GM21528 (cell line): ENCODE data around the gene GLMP.

Source experiments
- ATAC-seq: cut with Tn5 transposase; IDR thresholded peaks from one replicate; pipeline ENCODE4 v1.9.1; 2021; ENCODE audit warnings: mild to moderate bottlenecking, moderate library complexity; ENCODE audit not compliant: unreplicated experiment, low FRiP score

Gene GLMP

DNA sequence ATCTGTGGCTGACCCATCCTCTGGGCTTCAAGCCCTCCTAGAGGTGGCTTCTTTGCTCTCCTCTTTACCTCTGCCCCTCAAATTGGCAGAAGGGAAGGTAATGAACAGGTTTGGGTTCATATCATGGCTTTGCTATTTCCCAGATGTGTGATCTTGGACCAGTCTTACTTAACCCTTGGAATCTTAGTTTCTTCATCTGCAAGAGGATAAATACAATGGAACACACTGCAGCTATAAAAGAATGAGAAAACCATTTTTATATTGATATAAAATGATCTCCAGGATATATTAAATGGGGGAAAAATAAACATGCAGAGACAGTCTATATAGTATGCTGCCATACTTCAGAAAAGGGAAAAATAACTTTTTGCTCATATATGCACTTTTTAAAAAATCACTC, 5.6 kb downstream of the GLMP start:
- ATAC-seq, result no peak

DNA sequence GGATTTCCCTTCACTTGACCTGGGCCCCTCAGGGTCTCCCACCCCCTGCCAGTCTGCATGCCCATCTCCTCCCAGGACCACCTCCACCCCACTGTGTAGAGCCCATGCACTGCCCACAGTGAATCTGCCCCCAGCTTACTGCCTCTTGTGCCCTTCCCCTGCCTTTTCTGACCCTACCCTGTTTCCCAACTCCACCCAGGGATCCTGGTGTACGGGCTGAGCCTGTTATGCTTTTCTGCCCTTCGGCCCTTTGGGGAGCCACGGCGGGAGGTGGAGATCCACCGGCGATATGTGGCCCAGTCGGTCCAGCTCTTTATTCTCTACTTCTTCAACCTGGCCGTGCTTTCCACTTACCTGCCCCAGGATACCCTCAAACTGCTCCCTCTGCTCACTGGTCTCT, 9.4 kb downstream of the GLMP start:
- no peak for ATAC-seq

DNA sequence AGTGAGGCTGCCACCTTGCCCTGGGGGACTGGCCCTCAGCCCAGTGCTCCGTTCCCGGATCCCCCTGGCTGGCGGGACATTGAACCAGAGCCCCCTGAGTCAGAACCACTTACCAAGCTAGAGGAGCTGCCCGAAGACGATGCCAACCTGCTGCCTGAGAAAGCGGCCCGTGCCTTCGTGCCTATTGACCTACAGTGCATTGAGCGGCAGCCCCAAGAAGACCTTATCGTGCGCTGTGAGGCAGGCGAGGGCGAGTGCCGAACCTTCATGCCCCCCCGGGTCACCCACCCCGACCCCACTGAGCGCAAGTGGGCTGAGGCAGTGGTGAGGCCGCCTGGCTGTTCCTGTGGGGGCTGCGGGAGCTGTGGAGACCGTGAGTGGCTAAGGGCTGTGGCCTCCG, 10.0 kb downstream of the GLMP start:
- no peak for ATAC-seq

GRCh38 chr1:156284757-156285156, 10.7 kb downstream of the GLMP start:
- ATAC-seq, result no peak

- ATAC-seq, result no peak
Measured at GRCh38 chr1:156284112-156284511, 11.4 kb downstream of the GLMP start, which contains the start of gene TMEM79. TMEM79 (plus strand) TSS chr1:156284325; CDS start chr1:156285227, 902 bp downstream.

GRCh38 chr1:156283521-156283920, 12.0 kb downstream of the GLMP start:
- no peak for ATAC-seq

GRCh38 chr1:156282479-156283222, 12.8 kb downstream of the GLMP start, which contains the start of gene SMG5:
SMG5 (minus strand) TSS chr1:156282825; CDS start chr1:156282680, 145 bp downstream.
- peak; percentile 70 for ATAC-seq

GRCh38 chr1:156281693-156282478, 13.6 kb downstream of the GLMP start:
- ATAC-seq, result peak; percentile 18

- ATAC-seq, result peak; percentile 28
Measured at GRCh38 chr1:156281281-156281680, 14.2 kb downstream of the GLMP start.

DNA sequence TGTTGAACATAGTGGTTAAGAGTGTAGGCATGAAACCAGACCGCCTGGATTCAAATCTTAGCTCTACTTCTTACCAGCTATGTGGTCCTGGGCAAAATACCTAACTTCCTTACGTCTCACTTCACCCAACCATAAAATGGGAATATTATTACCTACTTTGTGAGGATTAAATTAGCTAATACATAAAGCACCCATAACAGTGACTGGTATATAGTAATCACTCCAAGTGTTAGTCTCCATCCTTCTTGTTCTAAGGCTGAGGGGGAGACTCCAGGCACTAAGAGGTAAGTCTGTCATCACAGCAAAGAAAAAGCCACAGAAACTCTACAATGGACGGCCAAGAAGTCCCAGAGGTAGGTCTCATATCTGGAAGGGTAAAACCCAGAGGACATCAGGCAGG, 15.6 kb downstream of the GLMP start:
- ATAC-seq, result no peak

DNA sequence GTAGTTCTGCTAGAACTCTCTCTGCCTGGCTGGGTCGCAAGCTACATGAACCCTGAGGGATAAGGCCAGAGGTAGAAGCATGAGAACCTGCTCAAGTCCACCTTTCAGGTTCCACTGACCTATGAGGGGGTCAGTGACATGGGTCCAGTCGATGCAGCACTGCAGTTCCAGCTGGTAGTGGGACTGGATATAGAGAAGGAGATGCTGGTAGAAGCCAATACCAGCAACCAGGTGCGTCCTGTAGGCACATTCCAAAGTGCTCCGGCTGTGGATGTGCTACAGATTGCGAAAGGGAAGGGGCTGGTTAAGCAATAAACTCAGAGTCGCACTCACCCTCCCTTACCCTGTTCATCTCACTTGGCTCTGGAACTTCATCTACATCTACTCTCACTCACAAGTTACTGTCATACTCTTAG, 18.5 kb downstream of the GLMP start:
- ATAC-seq, result no peak

DNA sequence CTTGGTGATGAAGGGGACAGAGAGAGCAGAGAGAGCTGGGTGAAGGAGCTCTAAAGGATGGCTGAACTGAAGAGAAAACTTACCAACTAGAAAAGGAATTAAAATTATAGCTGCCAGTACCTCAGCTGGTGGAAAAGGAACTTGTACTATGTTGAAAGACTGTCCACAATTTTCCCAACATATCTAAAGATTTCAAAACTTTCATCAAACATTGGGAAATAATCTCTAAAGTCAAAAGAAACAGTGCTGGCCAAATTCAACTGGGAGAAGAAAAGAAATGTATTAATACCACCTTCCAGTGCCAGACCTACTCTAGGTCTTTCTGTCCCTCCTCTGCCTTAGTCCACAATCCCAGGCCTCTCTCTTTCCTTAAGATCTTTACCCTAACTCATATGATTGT, 18.9 kb downstream of the GLMP start:
- no peak for ATAC-seq

DNA sequence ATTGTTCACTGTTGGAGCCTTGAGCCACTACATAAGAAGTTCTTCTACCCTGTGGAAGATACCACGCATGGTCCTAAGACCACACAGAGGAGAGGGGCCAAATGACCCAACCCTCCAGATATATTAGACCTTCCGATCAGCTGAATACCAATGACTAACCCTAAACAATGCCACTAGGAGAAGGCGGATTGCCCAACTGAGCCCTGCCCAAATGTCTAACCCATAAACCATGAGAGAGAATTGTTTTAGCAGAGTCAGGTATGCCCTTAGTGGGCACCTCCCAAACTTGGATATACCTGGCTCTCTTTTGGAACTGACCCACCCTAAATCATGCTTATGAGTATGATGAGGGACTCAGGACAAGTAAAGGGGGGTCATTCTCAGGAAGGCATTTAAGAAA, 25.2 kb downstream of the GLMP start:
- no peak for ATAC-seq

DNA sequence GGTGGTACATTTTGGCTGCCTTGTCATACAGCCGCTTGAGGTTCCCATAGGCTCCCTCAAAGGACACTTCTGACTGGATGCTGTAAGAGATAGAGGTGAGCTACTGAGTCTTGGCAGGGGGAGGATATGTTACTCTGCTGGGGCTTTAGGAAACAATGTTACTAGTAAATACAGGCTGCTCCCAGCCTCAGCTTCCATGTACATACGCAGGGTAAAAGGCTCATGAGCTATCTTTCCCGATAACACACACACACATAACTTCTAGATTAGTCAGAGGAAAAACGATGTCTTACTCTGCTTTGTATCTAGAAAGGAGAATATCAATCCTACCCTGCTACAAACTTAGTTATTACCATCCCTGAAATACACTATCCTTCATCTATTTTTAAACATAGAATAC, 27.1 kb downstream of the GLMP start:
- ATAC-seq, result no peak

DNA sequence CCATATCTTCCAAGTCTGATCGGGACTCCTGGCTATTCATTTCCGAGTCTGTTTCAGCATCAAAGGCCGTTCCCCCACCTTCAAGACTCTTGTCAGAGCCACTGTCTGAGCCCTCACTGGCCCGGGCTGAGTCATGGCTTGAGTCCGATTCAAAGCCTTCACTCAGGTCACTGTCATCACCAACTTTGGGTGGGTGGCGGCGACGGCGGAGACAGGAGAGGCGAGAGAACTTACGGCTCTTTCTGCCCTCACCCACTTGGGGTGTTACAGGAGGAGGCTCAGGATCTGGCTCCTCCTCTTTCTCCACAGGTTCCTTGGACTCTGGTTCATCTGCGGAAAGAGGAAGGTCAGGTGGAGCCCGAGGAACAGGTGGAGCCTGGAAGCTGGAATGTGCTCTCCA, 29.4 kb downstream of the GLMP start:
- ATAC-seq, result no peak

DNA sequence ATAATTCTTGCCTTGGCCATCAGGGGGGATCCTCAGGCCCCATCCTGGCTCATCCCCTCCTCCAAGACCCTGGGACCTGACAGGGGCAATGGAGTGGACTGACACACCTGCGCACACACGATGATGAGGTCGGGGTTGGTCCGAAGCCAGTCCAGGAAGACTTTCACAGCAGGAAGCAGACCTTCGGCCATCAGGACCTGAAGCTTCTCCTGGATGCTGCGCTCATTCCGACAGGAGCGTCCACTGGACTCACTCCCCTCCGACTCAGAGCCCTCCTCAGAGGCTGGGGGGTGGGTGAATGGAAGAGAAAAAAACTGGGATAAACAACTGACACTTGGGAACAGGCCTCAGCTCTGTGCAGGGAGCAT, 32.2 kb downstream of the GLMP start:
- no peak for ATAC-seq

- no peak for ATAC-seq
Measured at GRCh38 chr1:156262461-156263287, 32.8 kb downstream of the GLMP start.

DNA sequence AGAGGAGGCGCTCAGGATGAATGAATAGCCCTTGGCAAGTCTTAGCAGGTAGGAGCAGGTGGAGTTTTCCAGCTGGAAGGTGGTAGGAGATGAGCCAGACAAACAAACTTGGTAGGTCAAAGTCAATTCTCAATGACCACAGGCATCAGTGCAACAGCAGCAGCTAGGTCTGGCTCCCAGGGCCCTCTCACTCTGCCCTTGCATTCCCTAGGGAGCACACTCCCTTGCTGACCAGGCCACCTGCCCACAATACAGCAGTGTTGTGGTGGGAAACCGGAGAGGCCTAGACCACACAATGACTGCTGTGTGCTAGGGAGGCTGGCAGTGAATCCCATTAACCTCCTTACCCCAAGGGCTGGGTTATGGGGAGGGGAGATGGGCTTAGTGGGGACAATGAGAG, 34.6 kb downstream of the GLMP start:
- no peak for ATAC-seq

DNA sequence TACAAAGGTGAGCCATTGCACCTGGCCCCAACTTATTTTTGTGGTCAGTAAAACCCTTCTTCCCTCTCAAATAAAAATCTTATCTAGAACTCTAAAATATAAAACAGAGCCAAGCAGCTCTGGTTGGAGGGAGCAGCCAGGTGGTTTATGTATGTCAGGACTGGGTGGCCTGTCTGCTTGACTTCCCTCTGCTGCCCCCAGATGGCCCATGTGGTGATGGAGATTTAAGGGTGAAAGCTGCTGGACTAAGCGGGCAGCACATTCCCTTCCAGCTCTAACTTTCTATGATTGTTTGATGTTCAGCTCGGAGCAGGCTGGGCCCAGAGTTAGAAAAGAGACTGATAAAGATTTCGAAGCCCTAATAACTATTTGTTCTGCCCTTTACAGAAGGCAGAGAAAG, 35.7 kb downstream of the GLMP start:
- no peak for ATAC-seq

DNA sequence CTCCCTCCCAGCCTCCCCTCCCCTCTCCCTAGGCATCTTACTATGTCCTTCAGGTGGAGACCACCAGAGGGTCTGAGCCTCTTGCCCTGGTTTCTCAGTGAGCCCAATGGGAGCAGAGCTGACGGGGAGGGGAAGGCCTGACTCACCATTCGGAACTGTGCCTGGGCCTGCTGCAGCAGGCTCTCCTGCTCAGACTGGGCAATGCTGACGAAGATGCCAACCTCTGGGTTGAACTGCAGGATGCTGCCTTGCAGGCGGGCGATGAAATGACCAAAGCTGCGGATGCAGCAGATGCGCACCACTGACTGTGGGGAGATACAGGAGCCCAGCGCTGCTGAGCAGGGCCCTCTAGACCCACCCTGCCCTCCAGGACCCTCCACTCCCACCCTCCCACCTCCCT, 36.6 kb downstream of the GLMP start:
- no peak for ATAC-seq

GRCh38 chr1:156257711-156258110, 37.8 kb downstream of the GLMP start:
- ATAC-seq, result no peak
